Bladder microvascular endothelial cell (primary cell): ENCODE measurements around the gene KRTAP9-2. TPM values are rescaled to one million over a fixed set of nuclear protein-coding genes. Genes with fewer than 3 reads are reported as not detected.

ENCODE experiments used
- total RNA-seq: library from RNA; depleted of rRNA; stranded (reverse); fragments of >200 nt; gene quantifications from 2 replicates; pipeline ENCODE4 v1.2.3, GENCODE V29; 2014

The KRTAP9-2 gene, protein sequence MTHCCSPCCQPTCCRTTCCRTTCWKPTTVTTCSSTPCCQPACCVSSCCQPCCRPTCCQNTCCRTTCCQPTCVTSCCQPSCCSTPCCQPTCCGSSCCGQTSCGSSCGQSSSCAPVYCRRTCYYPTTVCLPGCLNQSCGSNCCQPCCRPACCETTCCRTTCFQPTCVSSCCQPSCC
- total RNA-seq = not detected in 2 replicates

GRCh38 chr17:41226598-41227095, at the start of gene KRTAP9-2:
Gene KRTAP9-2 (plus strand): TSS chr17:41226648. CDS start chr17:41226655, 7 bp downstream.

DNA sequence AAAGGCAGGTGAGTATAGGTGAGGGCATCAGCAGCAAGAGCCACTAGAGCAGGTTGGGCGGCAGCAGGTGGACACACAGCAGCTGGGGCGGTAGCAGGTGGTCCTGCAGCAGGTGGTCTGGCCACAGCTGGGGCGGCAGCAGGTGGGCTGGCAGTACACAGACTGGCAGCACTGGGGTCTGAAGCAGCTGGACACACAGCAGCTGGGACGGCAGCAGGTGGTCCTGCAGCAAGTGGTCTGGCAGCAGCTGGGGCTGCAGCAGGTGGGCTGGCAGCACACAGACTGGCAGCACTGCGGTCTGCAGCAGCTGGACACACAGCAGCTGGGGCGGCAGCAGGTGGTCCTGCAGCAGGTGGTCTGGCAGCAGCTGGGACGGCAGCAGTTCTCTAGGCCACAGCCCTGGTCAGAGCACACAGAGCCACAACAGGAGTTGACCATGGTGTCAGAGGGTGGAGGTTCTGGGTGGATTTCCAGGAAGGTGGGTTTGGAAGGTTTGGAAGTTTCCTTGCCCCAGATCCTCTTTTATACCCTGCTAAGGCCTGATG, 48.6 kb upstream of the KRTAP9-2 start, which contains the start of gene KRTAP4-2:
Gene KRTAP4-2 (minus strand): TSS at position 495 of the 545 bp plus-strand sequence. CDS start 57 bp downstream, at position 438.

DNA sequence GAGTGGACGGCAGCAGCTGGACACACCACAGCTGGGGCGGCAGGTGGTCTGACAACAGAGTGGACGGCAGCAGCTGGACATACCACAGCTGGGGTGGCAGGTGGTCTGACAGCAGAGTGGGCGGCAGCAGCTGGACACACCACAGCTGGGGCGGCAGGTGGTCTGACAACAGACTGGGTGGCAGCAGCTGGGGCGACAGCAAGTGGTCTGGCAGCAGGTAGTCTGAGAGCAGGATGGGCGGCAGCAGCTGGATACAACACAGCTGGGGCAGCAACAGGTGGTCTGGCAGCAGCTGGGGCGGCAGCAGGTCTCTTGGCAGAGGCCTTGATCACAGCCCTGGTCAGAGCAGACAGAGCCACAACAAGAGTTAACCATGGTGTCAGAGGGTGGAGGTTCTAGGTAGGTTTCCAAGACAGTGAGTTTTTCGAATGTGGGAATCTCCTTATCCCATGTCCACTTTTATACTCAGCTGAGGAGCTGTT, 41.9 kb upstream of the KRTAP9-2 start, which contains the start of gene KRTAP4-1:
Gene KRTAP4-1 (minus strand): TSS at position 432 of the 482 bp plus-strand sequence. CDS start 57 bp downstream, at position 375.

DNA sequence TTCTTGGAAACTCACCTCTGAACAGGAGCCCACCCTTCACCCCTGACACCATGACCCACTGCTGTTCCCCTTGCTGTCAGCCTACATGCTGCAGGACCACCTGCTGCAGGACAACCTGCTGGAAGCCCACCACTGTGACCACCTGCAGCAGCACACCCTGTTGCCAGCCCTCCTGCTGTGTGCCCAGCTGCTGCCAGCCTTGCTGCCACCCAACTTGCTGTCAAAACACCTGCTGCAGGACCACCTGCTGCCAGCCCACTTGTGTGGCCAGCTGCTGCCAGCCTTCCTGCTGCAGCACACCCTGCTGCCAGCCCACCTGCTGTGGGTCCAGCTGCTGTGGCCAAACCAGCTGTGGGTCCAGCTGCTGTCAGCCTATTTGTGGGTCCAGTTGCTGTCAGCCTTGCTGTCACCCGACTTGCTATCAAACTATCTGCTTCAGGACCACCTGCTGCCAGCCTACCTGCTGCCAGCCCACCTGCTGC, 36.6 kb upstream of the KRTAP9-2 start, which contains the start of gene KRTAP9-1:
Gene KRTAP9-1 (plus strand): TSS at position 51 of the 482 bp plus-strand sequence. CDS start 0 bp downstream, at position 51.

GRCh38 chr17:41232399-41233105, 6.1 kb downstream of the KRTAP9-2 start, which contains the start of gene KRTAP9-3:
Gene KRTAP9-3 (plus strand): TSS chr17:41232449. CDS start chr17:41232502, 53 bp downstream.

DNA sequence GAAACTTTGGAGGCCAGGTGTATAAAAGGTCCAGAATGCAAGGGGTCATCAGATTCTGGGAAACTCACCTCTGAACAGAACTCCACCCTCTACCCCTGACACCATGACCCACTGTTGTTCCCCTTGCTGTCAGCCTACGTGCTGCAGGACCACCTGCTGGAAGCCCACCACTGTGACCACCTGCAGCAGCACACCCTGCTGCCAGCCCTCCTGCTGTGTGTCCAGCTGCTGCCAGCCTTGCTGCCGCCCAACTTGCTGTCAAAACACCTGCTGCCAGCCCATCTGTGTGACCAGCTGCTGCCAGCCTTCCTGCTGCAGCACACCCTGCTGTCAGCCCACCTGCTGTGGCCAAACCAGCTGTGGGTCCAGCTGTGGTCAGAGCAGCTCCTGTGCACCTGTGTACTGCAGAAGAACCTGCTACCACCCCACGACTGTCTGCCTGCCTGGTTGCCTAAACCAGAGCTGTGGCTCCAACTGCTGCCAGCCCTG, 11.5 kb downstream of the KRTAP9-2 start, which contains the start of gene KRTAP9-8:
Gene KRTAP9-8 (plus strand): TSS at position 51 of the 489 bp plus-strand sequence. CDS start 53 bp downstream, at position 104.

DNA sequence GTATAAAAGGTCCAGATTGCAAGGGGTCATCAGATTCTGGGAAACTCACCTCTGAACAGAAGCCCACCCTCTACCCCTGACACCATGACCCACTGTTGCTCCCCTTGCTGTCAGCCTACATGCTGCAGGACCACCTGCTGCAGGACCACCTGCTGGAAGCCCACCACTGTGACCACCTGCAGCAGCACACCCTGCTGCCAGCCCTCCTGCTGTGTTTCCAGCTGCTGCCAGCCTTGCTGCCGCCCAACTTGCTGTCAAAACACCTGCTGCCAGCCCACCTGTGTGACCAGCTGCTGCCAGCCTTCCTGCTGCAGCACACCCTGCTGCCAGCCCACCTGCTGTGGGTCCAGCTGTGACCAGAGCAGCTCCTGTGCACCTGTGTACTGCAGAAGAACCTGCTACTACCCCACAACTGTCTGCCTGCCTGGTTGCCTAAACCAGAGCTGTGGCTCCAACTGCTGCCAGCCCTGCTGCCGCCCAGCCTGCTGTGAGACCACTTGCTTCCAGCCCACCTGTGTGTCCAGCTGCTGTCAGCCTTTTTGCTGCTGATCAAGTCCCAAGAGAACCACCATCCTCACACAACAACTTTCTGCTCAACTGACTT, 23.3 kb downstream of the KRTAP9-2 start, which contains the start of gene KRTAP9-4:
Gene KRTAP9-4 (plus strand): TSS at position 51 of the 604 bp plus-strand sequence. CDS start 34 bp downstream, at position 85.

DNA sequence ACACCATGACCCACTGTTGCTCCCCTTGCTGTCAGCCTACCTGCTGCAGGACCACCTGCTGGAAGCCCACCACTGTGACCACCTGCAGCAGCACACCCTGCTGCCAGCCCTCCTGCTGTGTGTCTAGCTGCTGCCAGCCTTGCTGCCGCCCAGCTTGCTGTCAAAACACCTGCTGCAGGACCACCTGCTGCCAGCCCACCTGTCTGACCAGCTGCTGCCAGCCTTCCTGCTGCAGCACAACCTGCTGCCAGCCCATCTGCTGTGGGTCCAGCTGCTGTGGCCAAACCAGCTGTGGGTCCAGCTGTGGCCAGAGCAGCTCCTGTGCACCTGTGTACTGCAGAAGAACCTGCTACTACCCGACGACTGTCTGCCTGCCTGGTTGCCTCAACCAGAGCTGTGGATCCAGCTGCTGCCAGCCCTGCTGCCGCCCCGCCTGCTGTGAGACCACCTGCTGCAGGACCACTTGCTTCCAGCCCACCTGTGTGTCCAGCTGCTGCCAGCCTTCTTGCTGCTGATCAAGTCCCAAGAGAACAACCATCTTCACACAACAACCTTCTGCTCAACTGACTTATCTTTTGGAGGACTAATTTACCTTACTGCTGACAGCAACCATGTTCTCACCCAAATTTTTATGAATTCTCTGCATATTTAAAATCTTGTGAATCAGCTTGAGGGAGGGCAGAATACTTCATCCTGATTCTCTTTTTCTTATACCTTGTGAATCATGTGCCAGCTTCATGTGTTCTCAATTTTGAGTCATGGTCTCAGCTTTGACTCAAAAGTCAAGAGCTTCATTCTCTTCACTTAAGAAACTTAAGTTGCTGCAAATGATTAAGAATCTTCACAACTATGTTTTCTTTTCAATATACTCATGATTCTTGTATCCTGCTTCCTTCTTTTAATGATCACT, 29.2 kb downstream of the KRTAP9-2 start, which contains the start of gene KRTAP9-9:
Gene KRTAP9-9 (plus strand): TSS at position 4 of the 910 bp plus-strand sequence.

DNA sequence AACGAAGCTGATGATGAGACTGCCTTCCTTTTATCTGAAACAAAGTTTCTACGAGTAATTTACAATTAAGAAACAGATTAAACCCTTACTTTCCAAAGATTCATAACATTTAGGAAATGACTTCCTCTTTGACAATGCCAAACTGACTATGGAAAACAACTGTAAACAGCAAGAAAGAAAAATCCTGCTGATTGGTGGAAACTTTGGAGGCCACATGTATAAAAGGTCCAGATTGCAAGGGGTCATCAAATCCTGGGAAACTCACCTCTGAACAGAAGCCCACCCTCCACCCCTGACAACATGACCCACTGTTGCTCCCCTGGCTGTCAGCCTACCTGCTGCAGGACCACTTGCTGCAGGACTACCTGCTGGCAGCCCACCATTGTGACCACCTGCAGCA, 38.6 kb downstream of the KRTAP9-2 start, which contains the start of gene KRTAP9-6:
Gene KRTAP9-6 (plus strand): TSS at position 301 of the 400 bp plus-strand sequence. CDS start 0 bp downstream, at position 301.

DNA sequence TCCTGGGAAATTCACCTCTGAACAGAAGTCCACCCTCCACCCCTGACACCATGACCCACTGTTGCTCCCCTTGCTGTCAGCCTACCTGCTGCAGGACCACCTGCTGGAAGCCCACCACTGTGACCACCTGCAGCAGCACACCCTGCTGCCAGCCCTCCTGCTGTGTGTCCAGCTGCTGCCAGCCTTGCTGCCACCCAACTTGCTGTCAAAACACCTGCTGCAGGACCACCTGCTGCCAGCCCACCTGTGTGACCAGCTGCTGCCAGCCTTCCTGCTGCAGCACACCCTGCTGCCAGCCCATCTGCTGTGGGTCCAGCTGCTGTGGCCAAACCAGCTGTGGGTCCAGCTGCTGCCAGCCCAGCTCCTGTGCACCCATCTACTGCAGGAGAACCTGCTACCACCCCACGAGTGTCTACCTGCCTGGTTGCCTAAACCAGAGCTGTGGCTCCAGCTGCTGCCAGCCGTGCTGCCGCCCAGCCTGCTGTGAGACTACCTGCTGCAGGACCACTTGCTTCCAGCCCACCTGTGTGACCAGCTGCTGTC, 49.3 kb downstream of the KRTAP9-2 start, which contains the start of gene KRTAP9-7:
Gene KRTAP9-7 (plus strand): TSS at position 51 of the 543 bp plus-strand sequence. CDS start 0 bp downstream, at position 51.

Other genes with a start within 250 kb of the KRTAP9-2 start
- gene KRT40, start 242.3 kb upstream of the KRTAP9-2 start, total RNA-seq = not detected in 2 replicates
- gene KRTAP3-3, start 232.5 kb upstream of the KRTAP9-2 start, total RNA-seq = not detected in 2 replicates
- gene KRTAP3-2, start 226.7 kb upstream of the KRTAP9-2 start, total RNA-seq = 0.16 TPM in 1 of 2 replicates, not detected in the other
- not detected in 2 replicates for gene KRTAP3-1, start 217.5 kb upstream of the KRTAP9-2 start, total RNA-seq
- gene KRTAP1-5, start 199.4 kb upstream of the KRTAP9-2 start, total RNA-seq = not detected in 2 replicates
- not detected in 2 replicates for gene KRTAP1-4, start 196.5 kb upstream of the KRTAP9-2 start, total RNA-seq
- gene KRTAP1-3, start 191.8 kb upstream of the KRTAP9-2 start, total RNA-seq = not detected in 2 replicates
- gene KRTAP1-1, start 185.2 kb upstream of the KRTAP9-2 start, total RNA-seq = not detected in 2 replicates
- gene KRTAP2-1, start 179.3 kb upstream of the KRTAP9-2 start, total RNA-seq = not detected in 2 replicates
- gene KRTAP2-2, start 171.4 kb upstream of the KRTAP9-2 start, total RNA-seq = not detected in 2 replicates
- not detected in 2 replicates for gene KRTAP2-3, start 166.5 kb upstream of the KRTAP9-2 start, total RNA-seq
- not detected in 2 replicates for gene KRTAP2-4, start 160.8 kb upstream of the KRTAP9-2 start, total RNA-seq
- gene KRTAP4-7, start 142.5 kb upstream of the KRTAP9-2 start, total RNA-seq = not detected in 2 replicates
- gene KRTAP4-8, start 128.5 kb upstream of the KRTAP9-2 start, total RNA-seq = not detected in 2 replicates
- not detected in 2 replicates for gene KRTAP4-16, start 124.4 kb upstream of the KRTAP9-2 start, total RNA-seq
- gene KRTAP4-9, start 121.3 kb upstream of the KRTAP9-2 start, total RNA-seq = not detected in 2 replicates
- gene KRTAP4-11, start 108.3 kb upstream of the KRTAP9-2 start, total RNA-seq = not detected in 2 replicates
- not detected in 2 replicates for gene KRTAP4-12, start 102.5 kb upstream of the KRTAP9-2 start, total RNA-seq
- not detected in 2 replicates for gene KRTAP4-6, start 86.1 kb upstream of the KRTAP9-2 start, total RNA-seq
- not detected in 2 replicates for gene KRTAP4-5, start 76.8 kb upstream of the KRTAP9-2 start, total RNA-seq
- not detected in 2 replicates for gene KRTAP4-4, start 65.9 kb upstream of the KRTAP9-2 start, total RNA-seq
- not detected in 2 replicates for gene KRTAP4-3, start 58.4 kb upstream of the KRTAP9-2 start, total RNA-seq
- gene KRTAP4-2, start 48.4 kb upstream of the KRTAP9-2 start, total RNA-seq = not detected in 2 replicates
- gene KRTAP4-1, start 41.7 kb upstream of the KRTAP9-2 start, total RNA-seq = not detected in 2 replicates
- gene KRTAP9-1, start 36.8 kb upstream of the KRTAP9-2 start, total RNA-seq = not detected in 2 replicates
- gene KRTAP9-3, start 5.8 kb downstream of the KRTAP9-2 start, total RNA-seq = not detected in 2 replicates
- gene KRTAP9-8, start 11.4 kb downstream of the KRTAP9-2 start, total RNA-seq = not detected in 2 replicates
- not detected in 2 replicates for gene KRTAP9-4, start 23.0 kb downstream of the KRTAP9-2 start, total RNA-seq
- gene KRTAP9-9, start 28.7 kb downstream of the KRTAP9-2 start, total RNA-seq = not detected in 2 replicates
- not detected in 2 replicates for gene KRTAP9-6, start 38.7 kb downstream of the KRTAP9-2 start, total RNA-seq
- not detected in 2 replicates for gene KRTAP9-7, start 49.0 kb downstream of the KRTAP9-2 start, total RNA-seq
- gene KRTAP29-1, start 76.2 kb downstream of the KRTAP9-2 start, total RNA-seq = not detected in 2 replicates
- not detected in 2 replicates for gene KRTAP16-1, start 82.7 kb downstream of the KRTAP9-2 start, total RNA-seq
- gene KRTAP17-1, start 89.1 kb downstream of the KRTAP9-2 start, total RNA-seq = not detected in 2 replicates
- not detected in 2 replicates for gene KRT33A, start 124.2 kb downstream of the KRTAP9-2 start, total RNA-seq
- not detected in 2 replicates for gene KRT33B, start 143.2 kb downstream of the KRTAP9-2 start, total RNA-seq
- 0.44 and 0.49 TPM in 2 replicates for gene KRT34, start 155.7 kb downstream of the KRTAP9-2 start, total RNA-seq
- gene KRT31, start 171.0 kb downstream of the KRTAP9-2 start, total RNA-seq = not detected in 2 replicates
- gene KRT37, start 197.9 kb downstream of the KRTAP9-2 start, total RNA-seq = not detected in 2 replicates
- not detected in 2 replicates for gene KRT38, start 214.3 kb downstream of the KRTAP9-2 start, total RNA-seq
- gene KRT32, start 240.7 kb downstream of the KRTAP9-2 start, total RNA-seq = not detected in 2 replicates